ENCODE results near the gene GPC1. TPM values are rescaled to one million over a fixed set of nuclear protein-coding genes. Genes with fewer than 3 reads are reported as not detected.

The GPC1 gene
- total and polyA plus RNA-seq, 2 of the 13 experiments (the other 11 are each of a cell fraction or from before 2014, with no cell fraction given): 4.0 to 5.5 TPM

- Histone ChIP-seq H3K9me3 (ENCODE audit: low read length) (peaks cover 30% of the 10 kb centered on the region), H3K79me2 (ENCODE audit: insufficient read depth, low read length) (no peaks in the 10 kb centered on the region), H4K20me1 (ENCODE audit: insufficient read depth, low read length) (no peaks in the 10 kb centered on the region), H3K27ac (ENCODE audit: extremely low read length, insufficient read depth, low read length) (no peak overlapping the region), H2AFZ (ENCODE audit: low read length) (no peak overlapping the region), H3K4me2 (ENCODE audit: low read depth, low read length) (no peak overlapping the region), H3K4me3 (replicated peaks in 1 of 3; ENCODE audit: insufficient read depth in 1 of 3, low read depth in 2 of 3, low read length in 3 of 3) (no peak overlapping the region), H3K36me3 (replicated peaks in 1 of 2; ENCODE audit: control insufficient read depth in 1 of 2, insufficient read depth in 2 of 2, low read length in 2 of 2) (no peaks in the 10 kb centered on the region), H3K4me1 (ENCODE audit: insufficient read depth, low read length) (no peaks in the 10 kb centered on the region), H3K27me3 (ENCODE audit: control insufficient read depth in 1 of 2, insufficient read depth in 2 of 2, low read length in 2 of 2) (peaks cover 11 to 65% of the 10 kb centered on the region in 2 experiments), H3K9ac (ENCODE audit: insufficient read depth, low read depth, low read length) (no peak overlapping the region)
- BruUV-seq (replicated peaks): no TSS peak
- TF ChIP-seq WIZ (CRISPR knock-in tag; IDR thresholded peaks at IDR 0.05) (no peak), NKX3-1 (CRISPR knock-in tag; IDR thresholded peaks at IDR 0.05) (no peak), HNRNPLL (IDR thresholded peaks at IDR 0.05; ENCODE audit: low read depth, low read length, poor library complexity, severe bottlenecking) (no peak), ATF6 (CRISPR knock-in tag; conservative IDR thresholded peaks at IDR 0.05) (no peak), MIER3 (CRISPR knock-in tag; IDR thresholded peaks at IDR 0.05; ENCODE audit: borderline replicate concordance) (no peak), SIX1 (CRISPR knock-in tag; IDR thresholded peaks at IDR 0.05; ENCODE audit: borderline replicate concordance) (no peak)
- no peak for DNase-seq (ENCODE audit: low spot score)
- ChIA-PET POLR2A (no interaction called here), CTCF (ENCODE audit: low intra/inter-chr PET ratio, low total read pairs) (no interaction called here)
- in situ Hi-C loops (cut with HindIII; ENCODE audit: extremely low pct_ligation_motif_present, low pct_unique_long_range_greater_than_20kb): no loop called here
- no peak for FAIRE-seq
- intact Hi-C loops (cut with micrococcal nuclease; ENCODE audit: unreplicated experiment): no loop called here
- ATAC-seq: no peak
- WGBS (ENCODE audit: low lambda C conversion rate): 45% methylated on average over 17 of the region's 17 CpGs
These were observed 11.7 kb upstream of the GPC1 start for GRCh38 chr2:240423788-240424191.
